GM23248 (cell line): Measurements from ENCODE around the gene SUSD3.

Experiments used
- EZH2 ChIP-seq: fragments of 200-600 bp; sonication (generic); IDR thresholded peaks from 2 replicates; pipeline ENCODE4 v1.6.1; 2018; ENCODE audit warnings: antibody characterized with exemption, mild to moderate bottlenecking; ENCODE audit not compliant: insufficient read depth, poor library complexity, severe bottlenecking
- EZH2phosphoT487 ChIP-seq: fragments of 200-600 bp; sonication (generic); IDR thresholded peaks from 2 replicates; pipeline ENCODE4 v1.6.1; 2018; ENCODE audit warnings: antibody characterized with exemption, moderate library complexity, mild to moderate bottlenecking, low read depth; ENCODE audit not compliant: insufficient read depth

- TF ChIP-seq EZH2 = no peak
- no peak for TF ChIP-seq EZH2phosphoT487
Observed at GRCh38 chr9:93126825-93127368, 68.4 kb downstream of the SUSD3 start.
